Testis (tissue), 2 donors: Measurements from ENCODE around the gene WDR5B.

ENCODE experiments used
- POLR2A ChIP-seq: fragments of 450-650 bp; IDR thresholded peaks from one replicate; pipeline ENCODE4 v1.6.1; 2017; ENCODE audit warnings: antibody characterized with exemption, mild to moderate bottlenecking, moderate library complexity
- TF ChIP-seq, protein P1 (sequence below), 3 experiments: fragments of 450-650 bp in 2 of 3; fragments of 200-600 bp in 1 of 3; sonication (generic) in 1 of 3; IDR thresholded peaks; one replicate each; pipeline ENCODE4 v1.5.1; 2016 to 2019; ENCODE audit warnings: antibody characterized with exemption in 3 of 3, mild to moderate bottlenecking in 2 of 3, moderate library complexity in 1 of 3

DNA sequence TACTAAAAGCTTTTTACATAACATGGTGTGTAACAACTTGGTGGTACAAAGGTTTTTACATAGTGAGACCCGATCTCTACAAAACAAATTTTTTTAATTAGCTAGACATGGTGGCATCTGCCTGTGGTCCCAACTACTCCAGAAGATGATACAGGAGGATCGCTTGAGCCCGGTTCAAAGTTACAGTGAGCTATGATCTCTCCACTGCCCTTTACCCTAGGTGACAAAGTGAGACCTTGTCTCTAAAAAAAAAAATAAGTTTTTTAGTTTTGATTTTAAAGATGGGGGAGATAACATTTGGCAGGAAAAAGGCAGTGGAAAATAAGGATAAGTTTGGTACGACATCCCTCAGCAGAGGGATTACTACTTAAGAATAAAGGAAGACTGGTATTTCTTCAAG is 26.0 kb downstream of the WDR5B start:
- TF ChIP-seq, protein P1, sequence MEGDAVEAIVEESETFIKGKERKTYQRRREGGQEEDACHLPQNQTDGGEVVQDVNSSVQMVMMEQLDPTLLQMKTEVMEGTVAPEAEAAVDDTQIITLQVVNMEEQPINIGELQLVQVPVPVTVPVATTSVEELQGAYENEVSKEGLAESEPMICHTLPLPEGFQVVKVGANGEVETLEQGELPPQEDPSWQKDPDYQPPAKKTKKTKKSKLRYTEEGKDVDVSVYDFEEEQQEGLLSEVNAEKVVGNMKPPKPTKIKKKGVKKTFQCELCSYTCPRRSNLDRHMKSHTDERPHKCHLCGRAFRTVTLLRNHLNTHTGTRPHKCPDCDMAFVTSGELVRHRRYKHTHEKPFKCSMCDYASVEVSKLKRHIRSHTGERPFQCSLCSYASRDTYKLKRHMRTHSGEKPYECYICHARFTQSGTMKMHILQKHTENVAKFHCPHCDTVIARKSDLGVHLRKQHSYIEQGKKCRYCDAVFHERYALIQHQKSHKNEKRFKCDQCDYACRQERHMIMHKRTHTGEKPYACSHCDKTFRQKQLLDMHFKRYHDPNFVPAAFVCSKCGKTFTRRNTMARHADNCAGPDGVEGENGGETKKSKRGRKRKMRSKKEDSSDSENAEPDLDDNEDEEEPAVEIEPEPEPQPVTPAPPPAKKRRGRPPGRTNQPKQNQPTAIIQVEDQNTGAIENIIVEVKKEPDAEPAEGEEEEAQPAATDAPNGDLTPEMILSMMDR (IDR thresholded peaks at IDR 0.05): no peak
- TF ChIP-seq POLR2A: no peak
